ENCODE results near the gene MLH1. TPM values are rescaled to one million over a fixed set of nuclear protein-coding genes. Genes with fewer than 3 reads are reported as not detected.
"Not testable (repeated sequence)": the region's sequence is repeated elsewhere in the genome, so short reads cannot be mapped to it uniquely, and the experiment has no call there.

The MLH1 gene
- polyA plus RNA-seq, 1 experiment: 38.2 TPM

DNA sequence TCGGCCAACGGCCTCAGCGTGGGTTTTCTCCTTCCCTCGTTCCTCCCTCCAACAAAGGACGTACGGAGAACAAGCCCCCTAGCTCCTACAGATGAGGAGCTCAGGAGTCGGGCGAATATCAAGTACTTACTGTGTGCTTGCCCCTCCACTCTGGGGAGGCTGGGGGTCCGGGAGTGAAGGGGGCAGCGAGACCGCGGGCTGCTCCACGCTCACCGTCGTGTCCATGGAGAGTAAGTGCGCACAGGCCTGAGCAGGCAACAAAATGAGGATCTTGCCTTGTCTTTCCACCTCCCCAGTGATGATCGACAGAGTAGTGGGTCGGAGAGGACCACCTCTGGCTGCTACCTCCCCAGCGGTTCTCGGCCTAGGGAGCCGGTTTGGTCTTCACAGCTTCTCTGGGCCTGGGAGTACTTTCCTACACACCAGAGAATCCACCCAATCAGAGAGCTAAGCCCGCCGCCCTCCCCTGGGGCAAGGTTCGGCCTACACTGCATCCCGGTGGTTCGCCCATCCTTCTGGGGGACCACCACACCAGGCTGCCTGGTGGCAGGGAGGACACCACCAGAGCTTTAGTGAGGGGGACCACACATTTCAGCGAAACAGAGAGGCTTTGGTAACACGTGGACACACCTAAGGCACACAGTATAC lies 47.9 kb upstream of the MLH1 start:
- H3K4me3 ChIP-seq (ENCODE audit: low read depth, low read length): peak overlapping the region; percentile 69
- CTCF ChIA-PET: interaction anchor here (1.2 to 3.6 kb wide), 2 partner anchors 13 kb away, joined by 4 to 24 read pairs; no protein-coding TSS in a partner anchor
- TF ChIP-seq, protein P1, sequence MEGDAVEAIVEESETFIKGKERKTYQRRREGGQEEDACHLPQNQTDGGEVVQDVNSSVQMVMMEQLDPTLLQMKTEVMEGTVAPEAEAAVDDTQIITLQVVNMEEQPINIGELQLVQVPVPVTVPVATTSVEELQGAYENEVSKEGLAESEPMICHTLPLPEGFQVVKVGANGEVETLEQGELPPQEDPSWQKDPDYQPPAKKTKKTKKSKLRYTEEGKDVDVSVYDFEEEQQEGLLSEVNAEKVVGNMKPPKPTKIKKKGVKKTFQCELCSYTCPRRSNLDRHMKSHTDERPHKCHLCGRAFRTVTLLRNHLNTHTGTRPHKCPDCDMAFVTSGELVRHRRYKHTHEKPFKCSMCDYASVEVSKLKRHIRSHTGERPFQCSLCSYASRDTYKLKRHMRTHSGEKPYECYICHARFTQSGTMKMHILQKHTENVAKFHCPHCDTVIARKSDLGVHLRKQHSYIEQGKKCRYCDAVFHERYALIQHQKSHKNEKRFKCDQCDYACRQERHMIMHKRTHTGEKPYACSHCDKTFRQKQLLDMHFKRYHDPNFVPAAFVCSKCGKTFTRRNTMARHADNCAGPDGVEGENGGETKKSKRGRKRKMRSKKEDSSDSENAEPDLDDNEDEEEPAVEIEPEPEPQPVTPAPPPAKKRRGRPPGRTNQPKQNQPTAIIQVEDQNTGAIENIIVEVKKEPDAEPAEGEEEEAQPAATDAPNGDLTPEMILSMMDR (IDR thresholded peaks at IDR 0.05; ENCODE audit: low read depth, low read length): no peak
- no peaks in the 10 kb centered on the region for H3K27me3 ChIP-seq (ENCODE audit: control insufficient read depth, insufficient read depth, low read length)
- no peak overlapping the region for H3K27ac ChIP-seq (ENCODE audit: low read depth, low read length)
- no peak for DNase-seq (ENCODE audit: low read depth, low spot score)
- POLR2A ChIA-PET: interaction anchor here (0.5 to 1.3 kb wide), 3 partner anchors 13 to 363 kb away, joined by 3 to 4 read pairs (median 3); no protein-coding TSS in a partner anchor
- H3K9me3 ChIP-seq (ENCODE audit: control insufficient read depth, insufficient read depth, low read length): peaks cover 20% of the 10 kb centered on the region

DNA sequence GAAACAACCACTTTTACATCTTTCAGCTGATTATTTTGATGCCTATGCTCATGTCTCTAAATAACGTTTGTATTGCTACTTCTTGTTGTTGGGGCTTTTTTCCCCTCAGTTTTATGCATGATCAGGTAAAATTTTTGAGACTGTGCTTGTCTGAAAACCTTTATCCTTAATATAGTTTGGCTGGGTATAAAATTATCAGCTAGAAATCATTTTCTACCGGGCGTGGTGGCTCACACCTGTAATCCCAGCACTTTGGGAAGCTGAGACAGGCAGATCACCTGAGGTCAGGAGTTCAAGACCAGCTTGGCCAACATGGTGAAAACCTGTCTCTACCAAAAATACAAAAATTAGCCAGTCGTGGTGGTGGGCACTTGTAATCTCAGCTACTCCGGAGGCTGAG lies 45.5 kb upstream of the MLH1 start:
- H3K4me3 ChIP-seq (ENCODE audit: low read depth, low read length); POLR2A ChIA-PET; H3K27me3 ChIP-seq (ENCODE audit: control insufficient read depth, insufficient read depth, low read length); H3K27ac ChIP-seq (ENCODE audit: low read depth, low read length); DNase-seq (ENCODE audit: low read depth, low spot score): not testable (repeated sequence)
- CTCF ChIA-PET: interaction anchor here (1.9 kb wide), 1 partner anchor 10 kb away, joined by 13 read pairs; no protein-coding TSS in a partner anchor
- H3K9me3 ChIP-seq (ENCODE audit: control insufficient read depth, insufficient read depth, low read length): peaks cover 20% of the 10 kb centered on the region

DNA sequence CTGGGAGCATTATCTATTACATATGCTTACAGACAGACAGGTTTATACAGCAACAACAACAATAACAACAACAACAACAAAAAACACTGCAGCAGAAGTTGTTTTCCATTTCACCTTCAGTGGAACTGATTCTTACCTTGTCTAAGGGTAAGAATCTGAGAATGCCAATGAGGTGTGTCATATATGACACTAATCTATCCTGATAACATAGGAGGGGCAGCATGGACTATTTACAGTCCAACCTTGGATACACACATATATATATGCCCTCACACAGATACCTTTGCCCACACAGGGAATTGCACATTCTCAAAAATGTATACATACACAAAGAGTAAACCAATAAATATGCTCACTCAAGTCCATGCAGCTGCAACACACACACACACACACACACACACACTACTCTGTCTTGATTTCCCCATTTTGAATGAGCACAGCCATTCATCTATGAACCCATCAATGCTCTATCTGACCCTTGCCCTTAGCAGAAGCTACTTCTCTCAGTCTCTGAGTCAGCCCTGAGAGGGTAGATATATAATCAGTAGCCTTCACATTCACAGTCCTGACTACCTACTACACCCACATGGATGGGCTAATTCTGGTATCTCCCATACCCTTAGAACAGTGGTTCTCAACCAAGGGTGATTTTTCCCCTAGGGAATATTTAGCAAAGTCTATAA lies 38.7 kb upstream of the MLH1 start:
- no peak overlapping the region for H3K4me3 ChIP-seq (ENCODE audit: low read depth, low read length)
- TF ChIP-seq, protein P1 (IDR thresholded peaks at IDR 0.05; ENCODE audit: low read depth, low read length): no peak
- H3K27me3 ChIP-seq (ENCODE audit: control insufficient read depth, insufficient read depth, low read length): peaks cover 2% of the 10 kb centered on the region
- CTCF ChIA-PET: interaction anchor here (0.8 kb wide), 1 partner anchor 86 kb away, joined by 4 read pairs; no protein-coding TSS in a partner anchor
- H3K27ac ChIP-seq (ENCODE audit: low read depth, low read length): no peak overlapping the region
- DNase-seq (ENCODE audit: low read depth, low spot score): no peak
- H3K9me3 ChIP-seq (ENCODE audit: control insufficient read depth, insufficient read depth, low read length): no peaks in the 10 kb centered on the region
- POLR2A ChIA-PET: no interaction called here

DNA sequence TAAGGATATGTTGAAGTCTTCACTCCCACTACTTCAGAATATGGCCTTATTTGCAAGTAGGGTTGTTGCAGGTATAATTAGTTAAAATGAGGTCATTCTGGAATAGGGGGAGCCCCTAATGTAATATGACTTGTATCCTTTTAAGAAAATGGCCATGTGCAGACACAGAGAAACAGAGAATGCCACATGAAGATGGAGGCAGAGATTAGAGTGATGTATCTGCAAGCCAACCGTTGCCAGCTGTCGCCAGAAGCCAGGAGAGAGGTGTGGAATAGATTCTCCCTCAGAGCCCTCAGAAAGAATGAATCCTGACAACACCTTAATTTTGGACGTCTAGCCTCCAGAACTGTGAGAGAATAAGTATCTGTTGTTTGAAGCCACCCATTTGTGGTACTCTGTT lies 37.2 kb upstream of the MLH1 start:
- ChIA-PET CTCF (interaction anchor here (0.9 to 4.1 kb wide), 2 partner anchors 69 to 165 kb away, joined by 4 to 38 read pairs; no protein-coding TSS in a partner anchor), POLR2A (no interaction called here)
- no peak for DNase-seq (ENCODE audit: low read depth, low spot score)
- Histone ChIP-seq H3K27ac (ENCODE audit: low read depth, low read length) (no peak overlapping the region), H3K27me3 (ENCODE audit: control insufficient read depth, insufficient read depth, low read length) (peaks cover 2% of the 10 kb centered on the region), H3K9me3 (ENCODE audit: control insufficient read depth, insufficient read depth, low read length) (no peaks in the 10 kb centered on the region), H3K4me3 (ENCODE audit: low read depth, low read length) (no peak overlapping the region)
- TF ChIP-seq, protein P1 (IDR thresholded peaks at IDR 0.05; ENCODE audit: low read depth, low read length): no peak

DNA sequence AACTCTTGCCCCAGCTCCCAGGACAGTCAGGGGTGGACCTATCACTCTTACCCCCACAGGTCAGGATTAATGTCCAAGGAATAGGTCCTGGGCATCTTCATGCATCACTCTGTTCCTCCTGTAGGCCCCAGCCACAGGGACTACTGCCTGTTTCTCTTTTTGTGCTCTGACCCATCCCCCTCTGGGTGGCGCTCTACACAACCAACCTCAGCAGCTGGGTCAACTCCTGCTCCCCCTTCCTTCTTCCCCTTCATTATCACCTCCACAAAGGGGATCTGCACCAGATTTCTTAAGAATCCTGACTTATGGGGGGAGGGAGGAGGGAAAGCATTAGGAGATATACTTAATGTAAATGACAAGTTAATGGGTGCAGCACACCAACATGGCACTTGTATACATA lies 36.3 kb upstream of the MLH1 start:
- no peak overlapping the region for H3K27ac ChIP-seq (ENCODE audit: low read depth, low read length)
- no peak for DNase-seq (ENCODE audit: low read depth, low spot score)
- TF ChIP-seq, protein P1 (IDR thresholded peaks at IDR 0.05; ENCODE audit: low read depth, low read length): no peak
- H3K4me3 ChIP-seq (ENCODE audit: low read depth, low read length): no peak overlapping the region
- H3K9me3 ChIP-seq (ENCODE audit: control insufficient read depth, insufficient read depth, low read length): no peaks in the 10 kb centered on the region
- ChIA-PET POLR2A (no interaction called here), CTCF (interaction anchor here (0.9 to 4.9 kb wide), 13 partner anchors 9 to 230 kb away, joined by 4 to 58 read pairs (median 23); partner anchors contain the start of genes EPM2AIP1 and MLH1)
- peaks cover 2% of the 10 kb centered on the region for H3K27me3 ChIP-seq (ENCODE audit: control insufficient read depth, insufficient read depth, low read length)

Measured in AG04450 (cell line).